GM21390 (cell line): Measurements from ENCODE around the gene PATJ.
A peak's percentile ranks its signal among the peaks of the same experiment; 100 is the strongest.

Experiments used
- ATAC-seq: cut with Tn5 transposase; IDR thresholded peaks from one replicate; pipeline ENCODE4 v1.9.1; 2021; ENCODE audit not compliant: unreplicated experiment

Gene PATJ

GRCh38 chr1:62082456-62083363 lies 340.4 kb downstream of the PATJ start:
- ATAC-seq, result peak; percentile 74

GRCh38 chr1:62084310-62084890 lies 342.1 kb downstream of the PATJ start:
- no peak for ATAC-seq

- ATAC-seq, result no peak
These were observed 346.2 kb downstream of the PATJ start for GRCh38 chr1:62088439-62088838.

GRCh38 chr1:62089570-62089969 lies 347.3 kb downstream of the PATJ start:
- ATAC-seq, result no peak

GRCh38 chr1:62090016-62090415 lies 347.7 kb downstream of the PATJ start:
- no peak for ATAC-seq

- no peak for ATAC-seq
These were observed 349.8 kb downstream of the PATJ start for GRCh38 chr1:62092110-62092509.

- ATAC-seq, result no peak
These were observed 351.0 kb downstream of the PATJ start for GRCh38 chr1:62093261-62093660.

GRCh38 chr1:62097464-62097863 lies 355.2 kb downstream of the PATJ start:
- no peak for ATAC-seq

- no peak for ATAC-seq
These were observed 358.2 kb downstream of the PATJ start for GRCh38 chr1:62100442-62100841.

GRCh38 chr1:62103846-62104245 lies 361.6 kb downstream of the PATJ start:
- no peak for ATAC-seq

GRCh38 chr1:62107923-62108322 lies 365.6 kb downstream of the PATJ start:
- no peak for ATAC-seq

- ATAC-seq, result no peak
These were observed 366.8 kb downstream of the PATJ start for GRCh38 chr1:62109124-62109523.

- ATAC-seq, result no peak
These were observed 368.0 kb downstream of the PATJ start for GRCh38 chr1:62110198-62110817.

GRCh38 chr1:62111084-62111483 lies 368.8 kb downstream of the PATJ start:
- no peak for ATAC-seq

- ATAC-seq, result no peak
These were observed 371.2 kb downstream of the PATJ start for GRCh38 chr1:62113507-62113906.

GRCh38 chr1:62117018-62117750 lies 374.9 kb downstream of the PATJ start:
- ATAC-seq, result no peak

GRCh38 chr1:62126579-62127290 lies 384.5 kb downstream of the PATJ start:
- no peak for ATAC-seq

GRCh38 chr1:62128745-62129144 lies 386.5 kb downstream of the PATJ start:
- ATAC-seq, result no peak

- peak; percentile 95 for ATAC-seq
These were observed 388.9 kb downstream of the PATJ start for GRCh38 chr1:62131093-62131725.

- no peak for ATAC-seq
These were observed 395.7 kb downstream of the PATJ start for GRCh38 chr1:62138029-62138428.
